H1 (cell line): Measurements from ENCODE around the gene CENPP. TPM values are rescaled to one million over a fixed set of nuclear protein-coding genes. Genes with fewer than 3 reads are reported as not detected.

ENCODE experiments used
- CTCF ChIA-PET: fragments of 300-600 bp; sonication (Branson Sonifier 250); formaldehyde crosslinking; loops from one replicate; lab custom pipeline; 2021; ENCODE audit not compliant: partially characterized antibody; lab: Charles Lee
- POLR2A ChIA-PET: fragments of 300-600 bp; sonication (Branson Sonifier 250); formaldehyde crosslinking; loops from one replicate; lab custom pipeline; 2021; ENCODE audit warnings: inconsistent platforms; ENCODE audit not compliant: partially characterized antibody; lab: Charles Lee
- DNase-seq, 2 experiments: peaks; one replicate each; pipeline versions ENCODE4 v3.0.0 to v3.0.0-alpha.2; 2010 to 2022; ENCODE audit warnings: low spot score in 2 of 2, low read depth in 1 of 2, mixed read lengths in 1 of 2
- FAIRE-seq: peaks from 2 replicates; lab custom pipeline; 2011; peaks lifted over from hg19 to GRCh38; lab: Jason Lieb, UNC
- H2AFZ ChIP-seq: 2 replicates; pipeline ENCODE4 v1.8.1; 2012; ENCODE audit warnings: low read length, inconsistent platforms
- H2AK5ac ChIP-seq: 2 replicates; pipeline ENCODE4 v1.6.1; 2013; ENCODE audit warnings: low read depth, low read length
- H2BK120ac ChIP-seq: replicated peaks from 2 replicates; pipeline ENCODE3; 2013; ENCODE audit warnings: low read depth, low read length, inconsistent platforms
- H2BK12ac ChIP-seq: 2 replicates; pipeline ENCODE4 v1.6.1; 2013; ENCODE audit warnings: low read depth, low read length
- H2BK15ac ChIP-seq: 2 replicates; pipeline ENCODE4 v1.6.1; 2013; ENCODE audit warnings: low read length
- H2BK20ac ChIP-seq: 2 replicates; pipeline ENCODE4 v1.6.1; 2013; ENCODE audit warnings: low read length
- H2BK5ac ChIP-seq: 2 replicates; pipeline ENCODE4 v1.6.1; 2013; ENCODE audit warnings: low read depth, low read length
- H3K14ac ChIP-seq: 2 replicates; pipeline ENCODE4 v1.6.1; 2013; ENCODE audit warnings: inconsistent platforms; ENCODE audit not compliant: insufficient read length
- H3K18ac ChIP-seq: 2 replicates; pipeline ENCODE4 v1.6.1; 2013; ENCODE audit warnings: low read length; ENCODE audit errors: extremely low read depth
- H3K23ac ChIP-seq: 2 replicates; pipeline ENCODE4 v1.6.1; 2013; ENCODE audit warnings: inconsistent platforms; ENCODE audit not compliant: insufficient read length
- H3K23me2 ChIP-seq: 2 replicates; pipeline ENCODE4 v1.6.1; 2013; ENCODE audit warnings: low read depth, low read length
- H3K27ac ChIP-seq: 2 replicates; pipeline ENCODE4 v1.6.1; 2011; ENCODE audit warnings: low read depth, low read length, inconsistent platforms
- H3K27me3 ChIP-seq, 4 experiments: replicated peaks in 1 of 4; 1 replicate in 1 of 4; 2 replicates in 3 of 4; pipeline versions ENCODE4 v1.6.1 to v1.8.1; 2011 to 2013; ENCODE audit warnings: low read length in 3 of 4, mild to moderate bottlenecking in 3 of 4, inconsistent platforms in 2 of 4, mixed read lengths in 2 of 4, moderate library complexity in 1 of 4; ENCODE audit not compliant: control insufficient read depth in 3 of 4, insufficient read depth in 3 of 4; ENCODE audit errors: extremely low read depth in 1 of 4
- H3K36me3 ChIP-seq, 4 experiments: 2 replicates each; pipeline versions ENCODE4 v1.6.1 to v1.8.1; 2011 to 2013; ENCODE audit warnings: mild to moderate bottlenecking in 4 of 4, low read length in 3 of 4, moderate library complexity in 2 of 4, control low read depth in 1 of 4, inconsistent platforms in 1 of 4; ENCODE audit not compliant: insufficient read depth in 4 of 4, control insufficient read depth in 2 of 4
- H3K4ac ChIP-seq: replicated peaks from 2 replicates; pipeline ENCODE3; 2013; ENCODE audit warnings: low read length, low read depth, mixed read lengths, inconsistent platforms; ENCODE audit not compliant: insufficient read length
- H3K4me1 ChIP-seq, 4 experiments: replicated peaks in 1 of 4; 1 replicate in 1 of 4; 2 replicates in 3 of 4; pipeline versions ENCODE4 v1.6.1 to v1.8.1; 2011 to 2013; ENCODE audit warnings: low read length in 3 of 4, inconsistent platforms in 2 of 4, mixed read lengths in 1 of 4; ENCODE audit not compliant: insufficient read depth in 4 of 4, control insufficient read depth in 3 of 4
- H3K4me2 ChIP-seq, 2 experiments: 2 replicates each; pipeline versions ENCODE4 v1.6.1 to v1.8.1; 2011 to 2013; ENCODE audit warnings: low read depth in 2 of 2, low read length in 2 of 2, control low read depth in 1 of 2, inconsistent platforms in 1 of 2, mild to moderate bottlenecking in 1 of 2; ENCODE audit not compliant: insufficient read depth in 1 of 2
- H3K4me3 ChIP-seq, 4 experiments: fragments of 200-600, 300-600 bp in 1 of 4; sonication (generic), shearing (Covaris generic), sonication (Bioruptor Twin) in 1 of 4; 2 replicates each; pipeline versions ENCODE4 v1.5.1 to v1.8.1; 2011 to 2016; ENCODE audit warnings: low read length in 4 of 4, low read depth in 3 of 4, control low read depth in 2 of 4, inconsistent platforms in 2 of 4, mild to moderate bottlenecking in 2 of 4, mixed read lengths in 1 of 4, moderate library complexity in 1 of 4; ENCODE audit not compliant: insufficient read depth in 2 of 4; ENCODE audit errors: extremely low read depth in 1 of 4
- H3K56ac ChIP-seq: replicated peaks from 2 replicates; pipeline ENCODE3; 2013; ENCODE audit warnings: low read depth, mild to moderate bottlenecking, mixed read lengths, low read length, inconsistent platforms; ENCODE audit not compliant: insufficient read length
- H3K79me1 ChIP-seq: 2 replicates; pipeline ENCODE4 v1.6.1; 2013; ENCODE audit warnings: low read depth, low read length, control low read depth
- H3K79me2 ChIP-seq, 2 experiments: 2 replicates each; pipeline versions ENCODE4 v1.6.1 to v1.8.1; 2012 to 2013; ENCODE audit warnings: low read length in 2 of 2, mild to moderate bottlenecking in 2 of 2, inconsistent platforms in 1 of 2; ENCODE audit not compliant: insufficient read depth in 2 of 2, control insufficient read depth in 1 of 2
- H3K9ac ChIP-seq, 4 experiments: replicated peaks in 1 of 4; 1 replicate in 1 of 4; 2 replicates in 3 of 4; pipeline versions ENCODE4 v1.6.1 to v1.8.1; 2011 to 2013; ENCODE audit warnings: low read depth in 3 of 4, low read length in 3 of 4, control low read depth in 2 of 4, mild to moderate bottlenecking in 2 of 4, moderate library complexity in 2 of 4, inconsistent platforms in 1 of 4; ENCODE audit errors: extremely low read depth in 1 of 4
- H3K9me3 ChIP-seq, 2 experiments: 2 replicates each; pipeline versions ENCODE4 v1.6.1 to v1.8.1; 2012 to 2013; ENCODE audit warnings: mild to moderate bottlenecking in 2 of 2, moderate library complexity in 2 of 2, control low read depth in 1 of 2, inconsistent platforms in 1 of 2, low read depth in 1 of 2, low read length in 1 of 2, mixed read lengths in 1 of 2; ENCODE audit not compliant: insufficient read depth in 2 of 2
- H4K20me1 ChIP-seq, 2 experiments: replicated peaks in 1 of 2; 2 replicates each; pipeline versions ENCODE3 to v1.8.1; 2011 to 2013; ENCODE audit warnings: inconsistent platforms in 2 of 2, low read length in 2 of 2, mild to moderate bottlenecking in 1 of 2; ENCODE audit not compliant: insufficient read depth in 2 of 2, control insufficient read depth in 1 of 2
- H4K5ac ChIP-seq: 2 replicates; pipeline ENCODE4 v1.6.1; 2013; ENCODE audit warnings: low read length, low read depth, mixed read lengths, inconsistent platforms; ENCODE audit not compliant: insufficient read length
- H4K8ac ChIP-seq: 2 replicates; pipeline ENCODE4 v1.8.0; 2013; ENCODE audit warnings: mild to moderate bottlenecking, moderate library complexity, low read length, inconsistent platforms; ENCODE audit not compliant: insufficient read depth; ENCODE audit errors: extremely low read depth
- H4K91ac ChIP-seq: replicated peaks from 2 replicates; pipeline ENCODE3; 2013; ENCODE audit warnings: low read length, mixed read lengths, inconsistent platforms; ENCODE audit not compliant: insufficient read length
- BCL11A ChIP-seq, 2 experiments: IDR thresholded peaks; one replicate each; pipeline ENCODE4 v1.6.1; 2011; ENCODE audit warnings: low read depth in 2 of 2, low read length in 2 of 2, mild to moderate bottlenecking in 2 of 2
- CEBPB ChIP-seq: IDR thresholded peaks from 2 replicates; pipeline ENCODE4 v1.6.1; 2012; ENCODE audit warnings: low read depth, low read length
- CHD2 ChIP-seq: IDR thresholded peaks from 2 replicates; pipeline ENCODE4 v1.6.1; 2012; ENCODE audit warnings: low read length, improper control_type of control experiment
- EGR1 ChIP-seq: IDR thresholded peaks from 2 replicates; pipeline ENCODE4 v1.6.1; 2011; ENCODE audit warnings: low read depth, low read length, borderline replicate concordance
- KDM4A ChIP-seq: IDR thresholded peaks from one replicate; pipeline ENCODE4 v1.7.1; 2012; ENCODE audit warnings: low read depth, mild to moderate bottlenecking, moderate library complexity, low read length, inconsistent platforms; ENCODE audit not compliant: severe bottlenecking
- POLR2A ChIP-seq, 2 experiments: IDR thresholded peaks; 1 replicate in 1 of 2; 2 replicates in 1 of 2; pipeline ENCODE4 v1.6.1; 2011; ENCODE audit warnings: low read depth in 2 of 2, low read length in 2 of 2, mild to moderate bottlenecking in 2 of 2; ENCODE audit errors: control extremely low read depth in 1 of 2
- POU5F1 ChIP-seq: IDR thresholded peaks from 2 replicates; pipeline ENCODE4 v1.6.1; 2011; ENCODE audit warnings: low read depth, mild to moderate bottlenecking, low read length, moderate library complexity
- RAD21 ChIP-seq, 2 experiments: IDR thresholded peaks in 1 of 2; conservative IDR thresholded peaks in 1 of 2; 2 replicates each; pipeline ENCODE4 v1.6.1; 2011; ENCODE audit warnings: low read depth in 2 of 2, low read length in 2 of 2, improper control_type of control experiment in 1 of 2, inconsistent platforms in 1 of 2, mild to moderate bottlenecking in 1 of 2, moderate library complexity in 1 of 2
- RBBP5 ChIP-seq: IDR thresholded peaks from 2 replicates; pipeline ENCODE4 v1.7.1; 2012; ENCODE audit warnings: low read depth, mild to moderate bottlenecking, inconsistent platforms, low read length, moderate library complexity, borderline replicate concordance
- SAP30 ChIP-seq: fragments of 300-600 bp; sonication (generic); IDR thresholded peaks from 2 replicates; pipeline ENCODE4 v1.7.1; 2012; ENCODE audit warnings: low read length, moderate library complexity, mild to moderate bottlenecking, inconsistent platforms; ENCODE audit not compliant: insufficient read depth, insufficient replicate concordance
- WGBS, 2 experiments: shearing (Covaris generic) in 1 of 2; methylation state at CpG; one replicate each; pipeline versions ENCODE4 v1.1.6 to v1.1.7; 2013 to 2015; ENCODE audit warnings: low lambda C conversion rate in 2 of 2, mixed read lengths in 2 of 2, inconsistent platforms in 1 of 2, low coverage in 1 of 2, missing lambda C conversion rate in 1 of 2; ENCODE audit not compliant: insufficient replicate concordance in 2 of 2, insufficient coverage in 1 of 2, insufficient read length in 1 of 2; ENCODE audit errors: extremely low coverage in 1 of 2, missing lambda C conversion rate in 1 of 2; 5-methylcytosine and 5-hydroxymethylcytosine counted together
- polyA plus RNA-seq, 7 experiments: library from polyadenylated mRNA; depleted of rRNA in 3 of 7; stranded (reverse) in 5 of 7; unstranded in 2 of 7; fragments of >200 nt in 5 of 7; fragments of 200-250 nt in 2 of 7; gene quantifications; 1 replicate in 5 of 7; 2 replicates in 1 of 7; 4 replicates in 1 of 7; pipeline versions ENCODE4 v1.2.1 to v1.2.3, GENCODE V29; 2011 to 2013; ENCODE audit warnings: missing spikeins in 2 of 7, mixed read lengths in 2 of 7
- total RNA-seq: library from RNA; stranded (reverse); fragmentation: NEBNext Ultra II Directional; extraction: Animal tissue kit (Norgen Biotek cat#: 25700); gene quantifications from 2 replicates; pipeline ENCODE4 v1.2.1, GENCODE V29; 2021
- TF ChIP-seq, protein P1 (sequence below): IDR thresholded peaks from 2 replicates; pipeline ENCODE4 v1.6.1; 2011; ENCODE audit warnings: low read depth, mild to moderate bottlenecking, low read length; ENCODE audit not compliant: insufficient read depth

The CENPP gene
- total and polyA plus RNA-seq, 2 of the 8 experiments (the other 6 are each of a cell fraction or from before 2014, with no cell fraction given): 2.7 to 10.8 TPM

DNA sequence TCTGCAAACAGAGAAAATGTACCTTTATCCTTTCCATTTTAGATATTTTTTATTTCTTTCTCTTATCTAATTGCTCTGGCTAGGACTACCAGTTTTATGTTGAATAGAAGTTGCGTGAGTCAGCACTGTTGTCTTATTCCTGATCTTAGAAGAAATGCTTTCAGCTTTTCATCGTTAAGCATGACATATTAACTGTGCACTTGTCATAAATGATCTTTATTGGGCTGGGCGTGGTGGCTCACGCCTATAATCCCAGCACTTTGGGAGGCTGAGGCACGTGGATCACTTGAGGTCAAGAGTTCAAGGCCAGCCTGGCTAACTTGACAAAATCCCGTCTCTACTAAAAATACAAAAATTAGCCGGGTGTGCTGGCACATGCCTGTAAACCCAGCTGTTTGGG, 218.2 kb downstream of the CENPP start:
- Histone ChIP-seq H2BK12ac (no peak overlapping the region), H2BK120ac (no peak overlapping the region), H3K79me1 (no peaks in the 10 kb centered on the region), H4K8ac (no peak overlapping the region), H3K4me3 (no peak overlapping the region), H3K4me2 (no peak overlapping the region), H4K91ac (no peak overlapping the region), H3K36me3 (no peaks in the 10 kb centered on the region), H3K56ac (no peak overlapping the region), H3K4ac (no peak overlapping the region), H3K79me2 (no peaks in the 10 kb centered on the region)
- TF ChIP-seq RAD21 (IDR thresholded peaks at IDR 0.05 in 1 of 2, conservative IDR thresholded peaks at IDR 0.05 in 1 of 2; ENCODE audit: low read depth in 2 of 2, low read length in 2 of 2) (no peak), SAP30 (no peak), POLR2A (IDR thresholded peaks at IDR 0.05; ENCODE audit: control extremely low read depth in 1 of 2, low read depth in 2 of 2, low read length in 2 of 2) (no peak), RBBP5 (no peak), KDM4A (no peak), EGR1 (no peak), CEBPB (no peak), POU5F1 (no peak), BCL11A (IDR thresholded peaks at IDR 0.05; ENCODE audit: low read depth in 2 of 2, low read length in 2 of 2) (no peak), CHD2 (no peak)
- TF ChIP-seq, protein P1, sequence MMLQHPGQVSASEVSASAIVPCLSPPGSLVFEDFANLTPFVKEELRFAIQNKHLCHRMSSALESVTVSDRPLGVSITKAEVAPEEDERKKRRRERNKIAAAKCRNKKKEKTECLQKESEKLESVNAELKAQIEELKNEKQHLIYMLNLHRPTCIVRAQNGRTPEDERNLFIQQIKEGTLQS: no peak
- TF ChIP-seq, all 59 proteins: peak for 0
- Histone ChIP-seq H3K4me1 (no peaks in the 10 kb centered on the region), H3K14ac (no peak overlapping the region), H3K23me2 (no peaks in the 10 kb centered on the region), H3K9ac (no peak overlapping the region), H3K23ac (no peak overlapping the region), H3K27me3 (no peaks in the 10 kb centered on the region), H2BK20ac (no peak overlapping the region), H2BK5ac (no peak overlapping the region), H4K20me1 (no peaks in the 10 kb centered on the region), H2AFZ (no peak overlapping the region), H4K5ac (no peak overlapping the region), H3K9me3 (peaks cover 0 to 3% of the 10 kb centered on the region in 2 experiments; a peak in 1 of 4 replicates), H2AK5ac (no peak overlapping the region), H2BK15ac (no peak overlapping the region), H3K27ac (no peak overlapping the region), H3K18ac (no peak overlapping the region)
- CTCF ChIA-PET: no interaction called here
- WGBS, 2 experiments: 93% methylated on average over 7 of the region's 7 CpGs; no CpG with 5 or more reads in 1 of the 2 experiments
- DNase-seq (no peak), FAIRE-seq (no peak)
- POLR2A ChIA-PET: no interaction called here
